ENCODE results near the gene OR13C3.

DNA sequence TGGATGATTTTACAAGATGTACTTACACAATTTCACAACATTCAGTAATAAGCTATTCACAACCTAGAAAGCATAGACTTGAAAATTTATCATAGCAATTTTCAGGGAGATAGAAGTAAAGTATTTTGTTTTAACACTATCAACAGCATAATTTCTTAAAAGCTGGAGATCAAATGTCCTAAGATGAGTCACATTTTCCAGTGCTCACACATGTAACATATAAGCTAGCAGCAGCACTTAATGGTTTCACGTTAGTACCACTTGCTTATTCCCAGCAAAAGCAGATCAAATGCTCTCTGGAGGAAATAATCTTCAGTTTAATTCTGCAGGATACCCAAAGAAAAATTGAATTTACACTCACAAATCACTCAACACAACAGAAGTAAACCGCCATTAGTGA is 38.8 kb upstream of the OR13C3 start:
- TF ChIP-seq, protein P1, sequence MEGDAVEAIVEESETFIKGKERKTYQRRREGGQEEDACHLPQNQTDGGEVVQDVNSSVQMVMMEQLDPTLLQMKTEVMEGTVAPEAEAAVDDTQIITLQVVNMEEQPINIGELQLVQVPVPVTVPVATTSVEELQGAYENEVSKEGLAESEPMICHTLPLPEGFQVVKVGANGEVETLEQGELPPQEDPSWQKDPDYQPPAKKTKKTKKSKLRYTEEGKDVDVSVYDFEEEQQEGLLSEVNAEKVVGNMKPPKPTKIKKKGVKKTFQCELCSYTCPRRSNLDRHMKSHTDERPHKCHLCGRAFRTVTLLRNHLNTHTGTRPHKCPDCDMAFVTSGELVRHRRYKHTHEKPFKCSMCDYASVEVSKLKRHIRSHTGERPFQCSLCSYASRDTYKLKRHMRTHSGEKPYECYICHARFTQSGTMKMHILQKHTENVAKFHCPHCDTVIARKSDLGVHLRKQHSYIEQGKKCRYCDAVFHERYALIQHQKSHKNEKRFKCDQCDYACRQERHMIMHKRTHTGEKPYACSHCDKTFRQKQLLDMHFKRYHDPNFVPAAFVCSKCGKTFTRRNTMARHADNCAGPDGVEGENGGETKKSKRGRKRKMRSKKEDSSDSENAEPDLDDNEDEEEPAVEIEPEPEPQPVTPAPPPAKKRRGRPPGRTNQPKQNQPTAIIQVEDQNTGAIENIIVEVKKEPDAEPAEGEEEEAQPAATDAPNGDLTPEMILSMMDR (IDR thresholded peaks at IDR 0.05; ENCODE audit: low read depth, low read length, missing input control), result no peak
- TF ChIP-seq, protein P2, sequence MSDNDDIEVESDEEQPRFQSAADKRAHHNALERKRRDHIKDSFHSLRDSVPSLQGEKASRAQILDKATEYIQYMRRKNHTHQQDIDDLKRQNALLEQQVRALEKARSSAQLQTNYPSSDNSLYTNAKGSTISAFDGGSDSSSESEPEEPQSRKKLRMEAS (IDR thresholded peaks at IDR 0.05), result no peak
- TF ChIP-seq HNF4A (conservative IDR thresholded peaks at IDR 0.05) (no peak), RXRA (IDR thresholded peaks at IDR 0.05) (no peak), GABPA (IDR thresholded peaks at IDR 0.05 in 1 of 2, conservative IDR thresholded peaks at IDR 0.05 in 1 of 2) (no peak), RAD21 (IDR thresholded peaks at IDR 0.05) (no peak), TAF1 (conservative IDR thresholded peaks at IDR 0.05) (no peak), YY1 (IDR thresholded peaks at IDR 0.05) (no peak)
- TF ChIP-seq, protein P3, sequence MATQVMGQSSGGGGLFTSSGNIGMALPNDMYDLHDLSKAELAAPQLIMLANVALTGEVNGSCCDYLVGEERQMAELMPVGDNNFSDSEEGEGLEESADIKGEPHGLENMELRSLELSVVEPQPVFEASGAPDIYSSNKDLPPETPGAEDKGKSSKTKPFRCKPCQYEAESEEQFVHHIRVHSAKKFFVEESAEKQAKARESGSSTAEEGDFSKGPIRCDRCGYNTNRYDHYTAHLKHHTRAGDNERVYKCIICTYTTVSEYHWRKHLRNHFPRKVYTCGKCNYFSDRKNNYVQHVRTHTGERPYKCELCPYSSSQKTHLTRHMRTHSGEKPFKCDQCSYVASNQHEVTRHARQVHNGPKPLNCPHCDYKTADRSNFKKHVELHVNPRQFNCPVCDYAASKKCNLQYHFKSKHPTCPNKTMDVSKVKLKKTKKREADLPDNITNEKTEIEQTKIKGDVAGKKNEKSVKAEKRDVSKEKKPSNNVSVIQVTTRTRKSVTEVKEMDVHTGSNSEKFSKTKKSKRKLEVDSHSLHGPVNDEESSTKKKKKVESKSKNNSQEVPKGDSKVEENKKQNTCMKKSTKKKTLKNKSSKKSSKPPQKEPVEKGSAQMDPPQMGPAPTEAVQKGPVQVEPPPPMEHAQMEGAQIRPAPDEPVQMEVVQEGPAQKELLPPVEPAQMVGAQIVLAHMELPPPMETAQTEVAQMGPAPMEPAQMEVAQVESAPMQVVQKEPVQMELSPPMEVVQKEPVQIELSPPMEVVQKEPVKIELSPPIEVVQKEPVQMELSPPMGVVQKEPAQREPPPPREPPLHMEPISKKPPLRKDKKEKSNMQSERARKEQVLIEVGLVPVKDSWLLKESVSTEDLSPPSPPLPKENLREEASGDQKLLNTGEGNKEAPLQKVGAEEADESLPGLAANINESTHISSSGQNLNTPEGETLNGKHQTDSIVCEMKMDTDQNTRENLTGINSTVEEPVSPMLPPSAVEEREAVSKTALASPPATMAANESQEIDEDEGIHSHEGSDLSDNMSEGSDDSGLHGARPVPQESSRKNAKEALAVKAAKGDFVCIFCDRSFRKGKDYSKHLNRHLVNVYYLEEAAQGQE (IDR thresholded peaks at IDR 0.05), result no peak
- TF ChIP-seq, protein P4, sequence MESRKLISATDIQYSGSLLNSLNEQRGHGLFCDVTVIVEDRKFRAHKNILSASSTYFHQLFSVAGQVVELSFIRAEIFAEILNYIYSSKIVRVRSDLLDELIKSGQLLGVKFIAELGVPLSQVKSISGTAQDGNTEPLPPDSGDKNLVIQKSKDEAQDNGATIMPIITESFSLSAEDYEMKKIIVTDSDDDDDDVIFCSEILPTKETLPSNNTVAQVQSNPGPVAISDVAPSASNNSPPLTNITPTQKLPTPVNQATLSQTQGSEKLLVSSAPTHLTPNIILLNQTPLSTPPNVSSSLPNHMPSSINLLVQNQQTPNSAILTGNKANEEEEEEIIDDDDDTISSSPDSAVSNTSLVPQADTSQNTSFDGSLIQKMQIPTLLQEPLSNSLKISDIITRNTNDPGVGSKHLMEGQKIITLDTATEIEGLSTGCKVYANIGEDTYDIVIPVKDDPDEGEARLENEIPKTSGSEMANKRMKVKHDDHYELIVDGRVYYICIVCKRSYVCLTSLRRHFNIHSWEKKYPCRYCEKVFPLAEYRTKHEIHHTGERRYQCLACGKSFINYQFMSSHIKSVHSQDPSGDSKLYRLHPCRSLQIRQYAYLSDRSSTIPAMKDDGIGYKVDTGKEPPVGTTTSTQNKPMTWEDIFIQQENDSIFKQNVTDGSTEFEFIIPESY (IDR thresholded peaks at IDR 0.05), result no peak

Measured in liver (tissue), 3 donors.